AG08395 (cell line): ENCODE data around the gene OR13C8.
"Not testable (repeated sequence)": the region's sequence is repeated elsewhere in the genome, so short reads cannot be mapped to it uniquely, and the experiment has no call there.

Experiments
- DNase-seq: peaks from one replicate; pipeline ENCODE4 v3.0.0; 2012; ENCODE audit warnings: mixed read lengths, low spot score

Gene OR13C8, protein sequence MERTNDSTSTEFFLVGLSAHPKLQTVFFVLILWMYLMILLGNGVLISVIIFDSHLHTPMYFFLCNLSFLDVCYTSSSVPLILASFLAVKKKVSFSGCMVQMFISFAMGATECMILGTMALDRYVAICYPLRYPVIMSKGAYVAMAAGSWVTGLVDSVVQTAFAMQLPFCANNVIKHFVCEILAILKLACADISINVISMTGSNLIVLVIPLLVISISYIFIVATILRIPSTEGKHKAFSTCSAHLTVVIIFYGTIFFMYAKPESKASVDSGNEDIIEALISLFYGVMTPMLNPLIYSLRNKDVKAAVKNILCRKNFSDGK

DNA sequence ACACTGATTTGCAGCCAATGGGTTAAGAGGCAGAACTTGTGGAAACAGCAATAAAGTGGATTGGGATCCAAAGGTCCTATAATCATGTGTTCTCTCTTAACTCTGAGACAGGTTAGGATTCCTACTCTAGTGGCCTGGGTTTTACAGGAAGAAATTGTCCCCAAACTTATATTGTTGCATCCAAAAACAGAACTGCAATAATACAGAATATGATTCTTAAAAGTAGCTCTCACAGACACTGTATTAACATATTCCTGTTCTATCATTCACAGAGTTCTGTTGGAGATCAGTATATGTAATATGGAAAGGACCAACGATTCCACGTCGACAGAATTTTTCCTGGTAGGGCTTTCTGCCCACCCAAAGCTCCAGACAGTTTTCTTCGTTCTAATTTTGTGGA lies at the start of gene OR13C8:
TSS of gene OR13C8 (plus strand) at position 301 of the 400 bp plus-strand sequence. CDS start at position 301, 0 bp downstream.
- no peak for DNase-seq

DNA sequence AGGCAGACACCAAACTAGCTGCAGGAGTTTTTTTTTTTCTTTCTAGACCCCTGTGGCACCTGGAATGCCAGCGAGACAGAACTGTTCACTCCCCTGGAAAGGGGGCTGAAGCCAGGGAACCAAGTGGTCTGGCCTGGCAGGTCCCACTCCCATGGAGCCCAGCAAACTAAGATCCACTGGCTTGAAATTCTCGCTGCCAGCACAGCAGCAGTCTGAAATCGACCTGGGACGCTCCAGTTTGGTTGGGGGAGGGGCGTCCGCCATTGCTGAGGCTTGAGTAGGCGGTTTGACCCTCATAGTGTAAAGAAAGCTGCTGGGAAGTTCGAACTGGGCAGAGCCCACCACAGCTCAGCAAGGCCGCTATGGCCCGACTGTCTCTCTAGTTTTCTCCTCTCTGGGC lies 48.7 kb upstream of the OR13C8 start:
- not testable (repeated sequence) for DNase-seq

DNA sequence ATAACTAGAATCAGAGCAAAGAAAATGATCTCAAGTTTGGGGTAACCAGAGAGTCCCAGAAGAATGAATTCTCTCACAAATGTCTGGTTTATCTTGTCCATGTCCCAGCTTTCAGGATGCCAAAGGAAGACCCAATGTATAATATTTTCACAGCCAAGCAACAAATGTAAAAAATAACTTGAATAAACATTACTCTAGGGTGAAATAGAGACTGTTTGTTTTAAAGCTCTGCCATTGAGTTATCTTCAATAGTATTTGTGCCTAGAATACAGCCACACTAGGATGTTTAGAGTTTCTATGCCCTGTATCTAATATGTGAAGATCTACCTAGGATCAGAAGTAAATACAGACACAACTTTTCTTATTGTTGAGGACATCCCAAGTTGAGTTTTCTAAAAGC lies 41.9 kb upstream of the OR13C8 start, which contains the start of gene OR13C4:
TSS of gene OR13C4 (minus strand) at position 101 of the 400 bp plus-strand sequence. CDS start at position 101, 0 bp downstream.
- no peak for DNase-seq

DNA sequence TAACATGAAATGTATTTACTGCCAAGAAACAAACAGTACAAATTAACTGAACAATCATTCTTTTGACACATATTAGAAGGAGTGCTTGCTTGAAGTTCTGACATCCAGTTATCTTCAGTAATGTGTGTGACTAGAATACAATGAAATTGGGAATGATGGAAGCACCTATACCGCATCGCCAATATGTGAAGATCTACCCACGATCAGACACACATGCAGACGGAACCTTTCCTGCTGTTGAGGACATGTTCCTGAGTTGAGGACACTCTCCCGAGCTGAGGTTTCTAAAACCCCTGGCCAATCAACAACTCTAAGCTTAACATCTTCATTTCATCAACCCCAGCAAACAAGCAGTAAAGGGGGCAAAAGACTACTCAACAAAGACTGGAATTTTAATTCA lies 32.2 kb upstream of the OR13C8 start, which contains the start of gene OR13C3:
TSS of gene OR13C3 (minus strand) at position 101 of the 400 bp plus-strand sequence. CDS start 133 bp downstream, outside the sequence.
- DNase-seq = no peak

DNA sequence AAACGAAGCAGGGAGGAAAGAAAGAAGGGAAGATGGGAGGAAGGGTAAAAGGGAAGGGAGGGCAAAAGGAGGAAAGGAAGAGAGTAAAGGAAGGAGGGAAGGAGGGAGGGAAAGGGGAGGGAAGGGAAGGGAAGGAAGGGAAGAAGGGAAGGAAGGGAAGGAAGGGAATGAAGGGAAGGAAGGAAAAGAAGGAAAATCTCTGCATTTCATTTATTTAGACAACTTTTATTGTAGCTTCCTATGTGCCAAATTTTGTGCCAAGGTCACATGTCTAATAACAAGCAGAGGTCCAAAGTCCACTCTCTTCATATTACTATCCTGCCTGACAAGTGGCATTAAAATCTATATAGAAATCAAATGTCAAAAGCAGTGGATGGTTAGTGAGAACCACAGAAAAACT lies 29.7 kb upstream of the OR13C8 start:
- DNase-seq = no peak

DNA sequence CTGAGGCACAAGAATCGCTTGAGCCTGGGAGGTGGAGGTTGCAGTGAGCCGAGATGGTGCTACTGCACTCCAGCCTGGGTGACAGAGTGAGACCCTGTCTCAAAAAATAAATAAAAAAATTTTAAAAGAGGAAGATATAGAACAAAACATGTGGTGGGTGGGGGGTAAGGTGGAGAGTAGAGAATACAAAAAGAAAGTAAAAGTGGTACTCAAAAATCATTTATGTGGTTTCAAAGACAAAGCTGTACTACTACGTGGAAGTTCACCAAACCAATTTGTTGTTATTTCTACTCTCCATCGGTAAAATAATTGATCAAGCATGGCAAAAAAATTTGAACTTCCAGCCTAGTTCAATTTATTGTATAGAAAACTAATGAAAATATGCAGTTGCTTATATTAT lies 24.3 kb upstream of the OR13C8 start:
- DNase-seq = no peak

DNA sequence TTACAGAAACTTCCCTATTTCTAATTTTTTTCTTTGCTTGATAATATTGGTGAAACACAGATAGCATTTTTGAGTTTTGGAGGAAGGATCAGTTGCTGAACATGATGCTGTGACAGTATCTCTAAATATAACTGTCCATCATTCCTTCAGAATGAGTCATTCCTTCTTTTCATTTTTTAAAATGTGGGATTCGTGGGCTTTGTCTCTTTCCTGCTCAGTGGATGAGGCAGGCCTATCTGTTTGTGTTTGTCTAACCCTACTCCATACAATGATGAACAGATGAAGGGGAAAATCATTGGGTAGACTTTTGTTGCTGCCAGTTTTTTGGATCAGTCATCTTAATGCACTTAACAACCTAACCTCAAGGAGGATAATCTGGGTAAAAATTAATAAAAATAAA lies 15.7 kb upstream of the OR13C8 start:
- no peak for DNase-seq

DNA sequence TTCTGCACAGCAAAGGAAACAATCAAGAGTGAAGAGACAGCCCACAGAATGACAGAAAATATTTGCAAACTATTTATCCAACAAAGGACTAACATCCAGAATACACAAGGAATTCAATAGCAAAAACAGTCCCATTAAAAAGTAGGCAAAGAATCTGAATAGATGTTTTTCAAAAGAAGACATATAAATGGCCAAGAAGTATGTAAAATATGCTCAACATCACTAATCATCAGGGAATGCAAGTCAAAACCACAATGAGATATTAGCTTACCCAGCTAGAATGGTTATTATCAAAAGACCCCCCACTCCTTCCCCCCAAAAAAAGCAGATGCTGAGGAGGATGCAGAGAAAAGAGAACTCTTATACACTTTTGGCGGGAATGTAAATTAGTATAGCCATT lies 13.4 kb upstream of the OR13C8 start:
- no peak for DNase-seq

DNA sequence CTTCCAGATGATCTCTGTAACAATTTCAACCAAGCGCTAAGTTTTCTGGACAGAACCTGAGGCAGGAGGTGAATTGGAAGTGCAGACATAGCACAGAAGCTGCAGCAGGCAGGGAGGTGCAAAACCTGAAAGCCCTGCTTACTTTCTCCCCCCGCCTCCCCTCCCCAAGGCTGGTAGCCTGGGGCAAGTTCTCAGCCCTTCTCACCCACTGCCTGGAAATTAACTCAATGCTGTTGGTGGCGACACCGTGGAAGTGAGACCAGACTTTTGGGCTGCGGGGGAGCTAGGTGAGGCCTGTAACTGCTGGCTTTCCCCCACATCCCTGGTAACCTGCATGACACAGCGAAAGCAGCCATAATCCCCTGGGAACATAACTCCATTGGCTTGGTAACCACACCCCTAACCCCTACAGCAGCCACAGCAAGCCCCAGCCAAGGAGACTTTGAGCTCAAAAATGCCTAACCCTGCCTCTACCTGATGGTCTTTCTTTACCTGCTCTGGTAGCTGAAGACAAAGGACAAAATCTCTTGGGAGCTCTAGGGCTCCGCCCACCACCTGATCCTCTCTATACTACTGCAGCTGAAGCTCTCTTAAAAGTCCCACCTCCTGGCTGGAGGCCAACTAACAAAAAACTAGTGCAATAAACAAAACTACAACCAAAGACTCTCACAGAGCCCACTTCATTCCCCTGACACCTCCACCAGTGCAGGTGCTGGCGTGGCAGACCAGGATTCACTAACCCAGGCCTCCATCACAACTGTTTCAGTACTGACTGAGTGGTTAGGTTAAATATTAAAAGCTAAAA lies 11.9 kb upstream of the OR13C8 start:
- DNase-seq = no peak

DNA sequence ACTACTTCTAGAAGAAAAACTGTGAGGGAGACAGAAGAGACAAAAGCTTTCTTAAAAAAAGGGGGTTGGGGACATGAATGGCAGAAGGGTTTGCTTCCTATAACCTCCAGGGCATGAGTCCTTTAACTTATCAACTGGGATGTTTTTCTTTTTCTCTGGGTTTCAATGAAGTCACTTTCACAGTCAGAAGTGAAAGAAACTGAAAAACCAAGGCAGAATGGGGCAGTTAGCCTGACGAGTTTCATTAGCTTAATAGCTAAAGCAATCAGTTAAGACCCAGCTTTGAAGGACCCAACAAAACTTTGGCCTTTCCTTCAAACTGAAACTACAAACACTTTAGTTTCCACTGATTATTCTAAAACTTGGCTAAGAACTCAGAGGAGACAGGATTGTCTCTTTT lies 4.6 kb upstream of the OR13C8 start:
- DNase-seq = no peak

DNA sequence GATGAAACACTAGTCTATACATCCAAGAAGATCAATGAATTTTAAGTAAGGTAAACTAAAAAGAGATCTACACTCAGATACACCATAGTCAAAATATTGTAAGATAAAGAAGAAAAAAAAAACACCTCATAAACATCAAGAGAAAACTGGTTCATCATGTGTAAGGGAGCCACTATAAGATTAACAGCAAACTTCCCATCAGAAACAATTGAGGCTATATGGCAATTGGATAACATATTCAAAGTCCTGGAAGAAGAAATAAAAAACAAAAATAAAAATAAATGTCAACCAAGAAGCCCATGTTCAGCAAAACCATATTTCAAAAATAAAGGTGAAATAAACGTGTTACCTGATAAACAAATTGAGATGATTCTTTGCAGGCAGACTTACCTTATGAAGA lies 3.6 kb downstream of the OR13C8 start:
- no peak for DNase-seq

DNA sequence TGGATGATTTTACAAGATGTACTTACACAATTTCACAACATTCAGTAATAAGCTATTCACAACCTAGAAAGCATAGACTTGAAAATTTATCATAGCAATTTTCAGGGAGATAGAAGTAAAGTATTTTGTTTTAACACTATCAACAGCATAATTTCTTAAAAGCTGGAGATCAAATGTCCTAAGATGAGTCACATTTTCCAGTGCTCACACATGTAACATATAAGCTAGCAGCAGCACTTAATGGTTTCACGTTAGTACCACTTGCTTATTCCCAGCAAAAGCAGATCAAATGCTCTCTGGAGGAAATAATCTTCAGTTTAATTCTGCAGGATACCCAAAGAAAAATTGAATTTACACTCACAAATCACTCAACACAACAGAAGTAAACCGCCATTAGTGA lies 6.5 kb downstream of the OR13C8 start:
- DNase-seq = no peak

DNA sequence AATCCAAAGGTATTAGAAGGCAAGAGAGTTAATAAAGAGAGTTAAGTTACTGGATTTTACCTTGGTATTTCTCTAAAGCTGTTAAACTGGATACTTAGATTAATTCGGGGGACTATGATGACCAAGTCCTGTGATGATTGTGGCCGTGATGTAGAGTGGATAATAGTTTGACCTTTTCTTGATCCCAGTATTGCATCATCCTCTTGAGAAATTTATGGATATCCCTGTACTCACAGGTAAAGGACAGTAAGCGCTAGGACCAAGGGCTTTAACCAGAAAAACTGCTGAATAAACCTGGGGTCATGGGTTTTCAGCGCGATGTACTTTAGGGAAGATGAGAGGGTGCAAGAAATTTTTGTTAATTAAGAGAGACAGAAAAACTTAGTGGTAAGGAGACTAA lies 8.3 kb downstream of the OR13C8 start:
- DNase-seq = no peak

DNA sequence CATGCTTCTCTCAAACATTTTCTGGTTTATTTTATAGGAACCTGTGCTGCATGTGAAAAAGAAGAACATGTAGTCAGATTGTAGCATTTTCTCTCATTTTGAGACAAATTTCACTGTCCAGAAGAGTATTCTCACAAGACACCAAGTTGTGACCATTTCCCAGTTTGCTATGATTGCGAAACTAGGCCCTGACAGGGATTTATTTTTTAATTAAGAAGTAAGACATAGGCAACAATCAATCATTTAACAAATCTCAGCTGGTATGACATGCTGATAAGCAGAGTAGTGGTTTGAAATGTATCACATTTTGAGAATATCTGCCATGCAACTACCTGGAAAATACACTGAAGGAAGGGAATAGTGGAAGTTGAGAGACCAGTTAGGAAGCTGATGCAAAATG lies 11.6 kb downstream of the OR13C8 start:
- DNase-seq = no peak

DNA sequence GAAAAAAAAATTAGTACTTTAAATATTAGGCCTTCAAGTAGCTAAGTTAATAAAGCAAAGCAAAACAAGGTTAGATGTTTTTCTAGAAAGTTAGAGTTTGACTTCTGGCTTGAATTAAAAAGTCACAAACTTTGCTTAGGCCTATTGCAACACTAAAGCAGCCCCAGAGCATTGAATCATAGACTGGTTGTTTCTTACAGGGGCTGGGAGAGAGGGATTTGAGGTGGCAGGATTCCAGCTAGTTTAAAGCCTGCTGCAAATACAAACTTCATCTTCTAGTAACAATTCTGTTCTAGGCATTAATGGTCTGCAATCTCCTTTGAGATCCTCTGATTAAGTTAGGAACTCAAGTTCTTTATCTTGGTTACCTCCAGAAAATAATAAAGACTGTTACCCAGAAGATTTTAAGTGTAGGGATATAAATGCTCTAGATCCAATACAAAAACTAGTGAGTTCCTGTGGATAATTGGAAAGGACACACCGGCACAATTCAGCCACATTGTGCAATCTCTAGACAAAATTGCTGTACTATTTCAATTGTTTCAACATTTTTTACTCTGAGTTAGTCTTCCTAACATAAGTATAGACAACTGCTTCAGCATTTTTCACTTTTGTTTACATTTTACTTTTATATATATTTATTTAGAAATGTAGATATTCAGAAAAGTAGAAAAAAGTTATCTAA lies 17.7 kb downstream of the OR13C8 start:
- DNase-seq = no peak

DNA sequence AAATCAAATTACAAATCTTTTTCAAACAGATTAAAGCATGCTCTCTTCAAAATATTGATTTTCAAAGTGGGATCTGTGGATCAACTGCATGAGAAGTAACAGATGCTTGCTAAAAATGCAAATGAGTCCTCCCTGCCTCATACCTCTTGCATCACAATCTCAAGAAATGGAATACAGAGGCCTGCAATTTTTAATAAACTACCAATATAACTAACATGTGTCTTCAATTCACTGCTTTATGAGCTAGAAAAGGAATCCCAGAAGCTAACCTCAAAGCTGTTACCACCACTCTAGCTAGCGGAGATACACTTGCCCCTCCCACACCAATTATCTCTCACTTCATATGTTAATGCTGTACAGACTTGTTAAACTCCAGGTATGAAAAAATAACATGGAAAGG lies 20.7 kb downstream of the OR13C8 start:
- no peak for DNase-seq

DNA sequence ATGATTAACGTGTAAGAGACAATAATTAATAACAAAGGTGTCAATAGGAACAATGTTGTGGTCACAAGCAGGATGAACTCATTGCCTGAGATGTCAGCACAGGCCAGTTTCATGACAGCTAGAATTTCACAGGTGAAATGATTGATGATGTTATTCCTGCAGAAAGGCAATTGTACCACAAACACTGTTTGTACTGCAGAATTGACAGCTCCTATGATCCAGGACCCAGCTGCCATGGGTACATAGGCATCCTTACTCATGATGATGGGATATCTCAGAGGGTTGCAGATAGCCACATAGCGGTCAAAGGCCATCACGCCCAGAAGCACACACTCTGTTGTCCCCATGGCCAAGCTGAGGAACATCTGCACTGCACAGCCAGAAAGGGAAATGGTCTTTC lies 29.8 kb downstream of the OR13C8 start:
- not testable (repeated sequence) for DNase-seq

DNA sequence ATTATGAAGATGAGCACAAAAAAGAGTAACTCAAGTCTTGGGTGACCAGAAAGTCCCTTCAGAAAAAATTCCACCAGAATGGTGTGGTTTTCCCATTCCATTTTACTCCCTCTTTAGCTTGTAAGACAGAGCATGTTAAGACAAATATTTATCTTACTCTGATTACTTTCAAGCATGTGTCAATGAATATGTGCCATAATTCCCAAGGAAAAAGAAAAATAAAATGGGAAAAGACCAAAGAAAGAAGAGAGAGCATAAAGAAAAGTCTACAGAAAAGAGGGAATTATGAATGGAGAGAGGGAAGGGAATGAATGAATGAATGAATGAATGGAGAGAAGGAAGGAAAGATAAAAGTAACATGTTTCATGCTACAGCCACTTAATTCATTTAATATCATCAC lies 30.3 kb downstream of the OR13C8 start, which contains the start of gene OR13C5:
TSS of gene OR13C5 (minus strand) at position 101 of the 400 bp plus-strand sequence. CDS start at position 101, 0 bp downstream.
- DNase-seq = not testable (repeated sequence)

DNA sequence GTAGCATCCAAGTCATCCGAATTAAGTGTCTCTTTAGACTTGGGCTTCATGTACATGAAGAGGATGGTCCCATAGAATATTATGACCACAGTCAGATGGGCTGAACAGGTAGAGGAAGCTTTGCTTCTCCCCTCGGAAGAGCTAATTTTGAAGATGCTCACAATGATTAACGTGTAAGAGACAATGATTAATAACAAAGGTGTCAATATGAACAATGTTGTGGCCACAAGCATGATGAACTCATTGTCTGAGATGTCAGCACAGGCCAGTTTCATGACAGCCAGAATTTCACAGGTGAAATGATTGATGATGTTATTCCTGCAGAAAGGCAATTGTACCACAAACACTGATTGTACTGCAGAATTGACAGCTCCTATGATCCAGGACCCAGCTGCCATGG lies 35.8 kb downstream of the OR13C8 start:
- DNase-seq = no peak

DNA sequence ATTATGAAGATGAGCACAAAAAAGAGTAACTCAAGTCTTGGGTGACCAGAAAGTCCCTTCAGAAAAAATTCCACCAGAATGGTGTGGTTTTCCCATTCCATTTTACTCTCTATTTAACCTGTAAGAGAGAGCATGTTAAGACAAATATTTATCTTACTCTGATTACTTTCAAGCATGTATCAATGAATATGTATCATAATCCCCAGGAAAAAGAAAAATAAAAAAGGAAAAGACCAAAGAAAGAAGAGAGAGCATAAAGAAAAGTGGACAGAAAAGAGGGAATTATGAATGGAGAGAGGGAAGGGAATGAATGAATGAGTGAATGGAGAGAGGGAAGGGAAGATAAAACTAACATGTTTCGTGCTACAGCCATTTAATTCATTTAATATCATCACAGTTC lies 36.6 kb downstream of the OR13C8 start, which contains the start of gene OR13C2:
TSS of gene OR13C2 (minus strand) at position 101 of the 400 bp plus-strand sequence. CDS start at position 101, 0 bp downstream.
- not testable (repeated sequence) for DNase-seq

DNA sequence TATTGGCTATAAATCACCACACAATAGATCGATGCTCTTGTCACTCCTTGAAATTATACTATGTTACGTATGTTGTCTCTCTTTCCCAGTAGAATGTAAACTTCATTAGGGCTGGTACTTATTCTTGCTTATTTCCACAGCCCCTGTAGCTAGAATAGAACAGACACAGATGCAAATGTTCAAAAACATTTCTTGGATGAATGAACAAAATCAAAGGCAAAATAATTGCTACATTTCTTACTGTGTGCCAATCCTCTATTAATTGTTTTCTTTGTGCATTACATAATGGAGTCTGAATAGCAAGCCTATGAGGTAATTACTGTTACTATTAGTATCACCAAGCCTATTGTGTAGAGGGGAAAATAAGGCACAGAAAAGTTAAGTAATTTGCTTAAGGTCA lies 37.2 kb downstream of the OR13C8 start:
- DNase-seq = no peak

DNA sequence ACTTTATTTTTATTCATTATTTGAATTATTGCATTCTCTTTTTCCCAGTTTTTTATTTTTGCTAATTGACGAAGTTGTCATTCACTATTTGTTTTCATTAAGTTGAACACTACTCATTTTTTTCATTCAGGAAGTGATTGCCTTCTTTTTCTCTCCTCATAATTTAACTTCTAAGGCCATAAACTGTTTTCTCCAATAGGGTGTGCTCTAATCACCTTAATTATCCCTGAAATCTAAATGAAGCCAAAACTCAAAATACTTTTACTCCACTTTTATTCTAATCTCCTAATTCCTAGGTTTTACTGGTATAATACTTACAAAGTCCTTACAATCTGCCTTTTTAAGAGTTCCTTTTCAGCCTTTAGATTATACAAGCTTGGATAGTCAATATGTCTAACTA lies 39.4 kb downstream of the OR13C8 start:
- no peak for DNase-seq
